Astrocyte (in vitro differentiated cells and primary cell): ENCODE measurements around the gene TTC24. TPM values are rescaled to one million over a fixed set of nuclear protein-coding genes. Genes with fewer than 3 reads are reported as not detected.

Experiments
- DNase-seq: peaks from one replicate; pipeline ENCODE4 v3.0.0-alpha.2; 2010; ENCODE audit warnings: low read depth
- FAIRE-seq: peaks from 2 replicates; lab custom pipeline; 2011; peaks lifted over from hg19 to GRCh38; lab: Jason Lieb, UNC
- H2AFZ ChIP-seq: 2 replicates; pipeline ENCODE4 v1.6.0; 2012; ENCODE audit warnings: low read depth, low read length, inconsistent platforms
- H3K27ac ChIP-seq: 2 replicates; pipeline ENCODE4 v1.5.1; 2011; ENCODE audit warnings: low read depth, low read length, inconsistent platforms
- H3K27me3 ChIP-seq: 2 replicates; pipeline ENCODE4 v1.6.0; 2011; ENCODE audit warnings: low read length, inconsistent platforms; ENCODE audit not compliant: insufficient read depth
- H3K36me3 ChIP-seq: 2 replicates; pipeline ENCODE4 v1.5.1; 2011; ENCODE audit warnings: low read length, inconsistent platforms; ENCODE audit not compliant: insufficient read depth
- H3K4me1 ChIP-seq: 2 replicates; pipeline ENCODE4 v1.5.1; 2011; ENCODE audit warnings: low read length, inconsistent platforms; ENCODE audit not compliant: insufficient read depth
- H3K4me2 ChIP-seq: 2 replicates; pipeline ENCODE4 v1.6.0; 2012; ENCODE audit warnings: low read length, inconsistent platforms
- H3K4me3 ChIP-seq: 2 replicates; pipeline ENCODE4 v1.5.1; 2011; ENCODE audit warnings: low read depth, mild to moderate bottlenecking, low read length, inconsistent platforms; ENCODE audit not compliant: insufficient read depth
- H3K79me2 ChIP-seq: 2 replicates; pipeline ENCODE4 v1.6.0; 2012; ENCODE audit warnings: mild to moderate bottlenecking, low read length, inconsistent platforms; ENCODE audit not compliant: insufficient read depth
- H3K9ac ChIP-seq: 2 replicates; pipeline ENCODE4 v1.6.0; 2012; ENCODE audit warnings: mild to moderate bottlenecking, low read length, inconsistent platforms
- H3K9me3 ChIP-seq: 2 replicates; pipeline ENCODE4 v1.5.1; 2012; ENCODE audit warnings: low read depth, mild to moderate bottlenecking, low read length, inconsistent platforms; ENCODE audit not compliant: insufficient read depth
- H4K20me1 ChIP-seq: 2 replicates; pipeline ENCODE4 v1.6.0; 2012; ENCODE audit warnings: low read length, inconsistent platforms; ENCODE audit not compliant: insufficient read depth
- H3K27ac Mint-ChIP-seq: one replicate; pipeline ENCODE4 v1.8.0; 2021; ENCODE audit warnings: mild to moderate bottlenecking, mixed read lengths; ENCODE audit not compliant: unreplicated experiment
- H3K27me3 Mint-ChIP-seq: one replicate; pipeline ENCODE4 v1.8.0; 2021; ENCODE audit warnings: low read depth, mixed read lengths; ENCODE audit not compliant: unreplicated experiment
- H3K36me3 Mint-ChIP-seq: one replicate; pipeline ENCODE4 v1.8.0; 2021; ENCODE audit warnings: low read depth, mixed read lengths; ENCODE audit not compliant: unreplicated experiment
- H3K4me1 Mint-ChIP-seq: one replicate; pipeline ENCODE4 v1.8.0; 2021; ENCODE audit warnings: low read depth, mixed read lengths; ENCODE audit not compliant: unreplicated experiment
- H3K4me3 Mint-ChIP-seq: one replicate; pipeline ENCODE4 v1.8.0; 2021; ENCODE audit warnings: mild to moderate bottlenecking, moderate library complexity, mixed read lengths; ENCODE audit not compliant: unreplicated experiment
- H3K9me3 Mint-ChIP-seq: one replicate; pipeline ENCODE4 v1.8.0; 2021; ENCODE audit warnings: mild to moderate bottlenecking, mixed read lengths; ENCODE audit not compliant: unreplicated experiment
- EZH2 ChIP-seq: IDR thresholded peaks from 2 replicates; pipeline ENCODE4 v1.6.1; 2012; ENCODE audit warnings: mild to moderate bottlenecking, low read length, inconsistent platforms; ENCODE audit not compliant: insufficient read depth
- total RNA-seq: library from RNA; stranded (reverse); gene quantifications from 2 replicates; pipeline ENCODE4 v1.2.1, GENCODE V29; 2021
- TF ChIP-seq, protein P1 (sequence below): IDR thresholded peaks from 2 replicates; pipeline ENCODE4 v1.5.1; 2011; ENCODE audit warnings: low read depth, mild to moderate bottlenecking, inconsistent platforms, low read length, moderate library complexity; ENCODE audit not compliant: insufficient read depth

TTC24 gene
- total RNA-seq, 1 donor from 2014 or later = not detected

DNA sequence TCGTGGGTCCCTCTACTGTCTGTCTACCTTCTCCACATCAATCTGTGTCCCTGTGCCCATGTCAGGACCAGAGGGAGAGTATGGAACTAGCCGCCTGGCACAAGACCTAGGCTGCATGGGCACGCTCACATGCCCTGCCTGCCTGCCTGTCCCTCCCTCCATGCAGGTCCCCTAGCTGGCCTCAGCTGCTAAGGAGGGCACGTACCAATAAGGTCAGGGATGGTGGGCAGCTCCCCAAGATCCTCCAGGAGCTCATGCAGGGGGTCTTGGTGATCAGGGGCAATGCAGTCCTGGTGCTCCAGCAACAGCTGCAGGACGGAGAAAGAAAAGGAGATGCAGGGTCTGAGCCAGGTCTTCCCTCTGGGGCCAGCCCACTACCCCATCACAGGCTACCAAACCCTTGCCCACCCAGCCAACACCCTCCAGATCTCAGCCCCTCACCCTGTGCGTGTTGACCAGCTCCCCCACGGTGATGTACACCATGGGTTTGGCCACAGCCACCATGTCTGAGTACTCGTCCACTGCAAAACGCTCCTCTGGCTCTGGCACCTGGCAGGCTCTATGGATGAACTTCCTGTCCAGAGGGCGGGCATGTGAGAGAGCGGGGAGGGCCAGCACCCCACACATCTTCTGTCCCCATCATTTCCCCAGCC, 45.8 kb upstream of the TTC24 start:
- H3K4me1 ChIP-seq = no peaks in the 10 kb centered on the region
- Mint-ChIP-seq H3K4me1 (no peaks in the 10 kb centered on the region), H3K36me3 (peaks cover 3% of the 10 kb centered on the region), H3K4me3 (no peak overlapping the region), H3K9me3 (no peaks in the 10 kb centered on the region), H3K27me3 (peaks cover 16% of the 10 kb centered on the region), H3K27ac (no peak overlapping the region)
- no peak overlapping the region for H3K4me2 ChIP-seq
- no peaks in the 10 kb centered on the region for H3K79me2 ChIP-seq
- no peak for FAIRE-seq
- TF ChIP-seq, protein P1, sequence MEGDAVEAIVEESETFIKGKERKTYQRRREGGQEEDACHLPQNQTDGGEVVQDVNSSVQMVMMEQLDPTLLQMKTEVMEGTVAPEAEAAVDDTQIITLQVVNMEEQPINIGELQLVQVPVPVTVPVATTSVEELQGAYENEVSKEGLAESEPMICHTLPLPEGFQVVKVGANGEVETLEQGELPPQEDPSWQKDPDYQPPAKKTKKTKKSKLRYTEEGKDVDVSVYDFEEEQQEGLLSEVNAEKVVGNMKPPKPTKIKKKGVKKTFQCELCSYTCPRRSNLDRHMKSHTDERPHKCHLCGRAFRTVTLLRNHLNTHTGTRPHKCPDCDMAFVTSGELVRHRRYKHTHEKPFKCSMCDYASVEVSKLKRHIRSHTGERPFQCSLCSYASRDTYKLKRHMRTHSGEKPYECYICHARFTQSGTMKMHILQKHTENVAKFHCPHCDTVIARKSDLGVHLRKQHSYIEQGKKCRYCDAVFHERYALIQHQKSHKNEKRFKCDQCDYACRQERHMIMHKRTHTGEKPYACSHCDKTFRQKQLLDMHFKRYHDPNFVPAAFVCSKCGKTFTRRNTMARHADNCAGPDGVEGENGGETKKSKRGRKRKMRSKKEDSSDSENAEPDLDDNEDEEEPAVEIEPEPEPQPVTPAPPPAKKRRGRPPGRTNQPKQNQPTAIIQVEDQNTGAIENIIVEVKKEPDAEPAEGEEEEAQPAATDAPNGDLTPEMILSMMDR = no peak
- TF ChIP-seq EZH2 = no peak
- H2AFZ ChIP-seq = no peak overlapping the region
- no peaks in the 10 kb centered on the region for H3K9me3 ChIP-seq
- no peaks in the 10 kb centered on the region for H4K20me1 ChIP-seq
- H3K9ac ChIP-seq = no peak overlapping the region
- no peak overlapping the region for H3K27ac ChIP-seq
- no peak overlapping the region for H3K4me3 ChIP-seq
- peaks cover 11% of the 10 kb centered on the region for H3K36me3 ChIP-seq
- H3K27me3 ChIP-seq = no peaks in the 10 kb centered on the region
- DNase-seq = no peak

DNA sequence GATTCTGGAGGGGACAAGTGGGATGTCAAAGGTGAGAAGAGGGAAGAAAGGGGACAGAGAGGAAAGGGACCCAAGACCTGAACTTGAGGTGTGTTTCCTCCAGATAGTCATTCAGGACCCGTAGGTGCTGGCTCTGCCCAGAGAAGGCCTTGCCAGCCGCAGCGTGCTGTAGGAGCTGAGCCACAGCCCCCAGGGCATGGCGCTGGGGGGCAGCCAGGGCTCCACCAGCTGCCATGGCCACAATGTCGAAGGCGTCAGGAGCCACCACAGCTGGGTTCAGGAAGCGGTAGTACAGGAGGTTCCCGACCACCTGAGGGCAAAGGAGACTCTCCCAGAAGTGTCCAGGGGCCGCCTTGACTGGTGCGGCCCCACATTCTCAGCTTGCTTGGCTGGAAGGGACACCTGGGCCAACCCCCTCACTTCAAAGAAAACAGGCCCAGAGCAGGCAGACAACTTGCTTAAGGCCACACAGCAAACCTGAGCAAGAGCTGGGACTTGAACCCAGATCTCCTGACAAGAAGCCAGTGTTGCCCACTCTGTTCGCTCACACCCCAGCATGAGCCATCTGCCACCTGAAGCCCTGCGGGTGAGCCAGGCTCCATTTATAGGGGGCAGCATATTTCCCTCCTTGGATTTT, 45.0 kb upstream of the TTC24 start:
- Histone ChIP-seq H3K27ac (no peak overlapping the region), H3K9ac (no peak overlapping the region), H3K9me3 (no peaks in the 10 kb centered on the region), H3K4me1 (no peaks in the 10 kb centered on the region), H3K36me3 (peaks cover 16% of the 10 kb centered on the region), H2AFZ (no peak overlapping the region), H4K20me1 (no peaks in the 10 kb centered on the region), H3K79me2 (no peaks in the 10 kb centered on the region), H3K4me3 (no peak overlapping the region), H3K27me3 (no peaks in the 10 kb centered on the region), H3K4me2 (no peak overlapping the region)
- Mint-ChIP-seq H3K36me3 (peaks cover 3% of the 10 kb centered on the region), H3K4me3 (no peak overlapping the region), H3K9me3 (no peaks in the 10 kb centered on the region), H3K4me1 (no peaks in the 10 kb centered on the region), H3K27ac (no peak overlapping the region), H3K27me3 (peaks cover 16% of the 10 kb centered on the region)
- FAIRE-seq (no peak), DNase-seq (no peak)
- TF ChIP-seq, protein P1 = no peak
- TF ChIP-seq EZH2 = no peak

DNA sequence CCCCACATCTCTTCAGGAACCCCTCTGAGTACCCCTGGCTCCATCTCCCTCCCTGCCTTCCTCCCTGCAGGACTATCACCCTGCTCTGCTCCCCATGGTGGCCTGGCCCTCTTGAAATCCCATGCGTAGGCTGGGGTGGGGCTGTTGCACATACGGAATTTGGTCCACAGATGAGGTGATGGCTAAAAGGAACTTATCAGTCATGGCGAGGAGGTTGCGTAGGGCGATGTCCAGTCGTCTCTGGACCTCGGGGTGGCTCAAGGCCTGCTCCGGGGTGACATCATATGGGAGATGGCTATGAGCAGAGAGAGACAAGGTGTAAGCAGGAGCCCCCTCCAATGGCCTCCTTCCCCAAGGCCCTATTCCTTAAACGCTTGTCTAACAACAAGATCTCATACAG, 42.5 kb upstream of the TTC24 start:
- Mint-ChIP-seq H3K36me3 (peaks cover 6% of the 10 kb centered on the region), H3K4me1 (peaks cover 4% of the 10 kb centered on the region), H3K4me3 (no peak overlapping the region), H3K9me3 (no peaks in the 10 kb centered on the region), H3K27me3 (peaks cover 16% of the 10 kb centered on the region), H3K27ac (no peak overlapping the region)
- TF ChIP-seq EZH2 = no peak
- TF ChIP-seq, protein P1 = no peak
- Histone ChIP-seq H3K79me2 (no peaks in the 10 kb centered on the region), H3K4me1 (no peaks in the 10 kb centered on the region), H4K20me1 (no peaks in the 10 kb centered on the region), H3K27me3 (no peaks in the 10 kb centered on the region), H2AFZ (no peak overlapping the region), H3K9me3 (no peaks in the 10 kb centered on the region), H3K27ac (no peak overlapping the region), H3K4me3 (no peak overlapping the region), H3K4me2 (no peak overlapping the region), H3K36me3 (peaks cover 29% of the 10 kb centered on the region), H3K9ac (no peak overlapping the region)
- no peak for FAIRE-seq
- no peak for DNase-seq
